ENCODE measurements around the gene NCAPH2. TPM values are rescaled to one million over a fixed set of nuclear protein-coding genes. Genes with fewer than 3 reads are reported as not detected.

The NCAPH2 gene
- total and polyA plus RNA-seq, 2 of the 13 experiments (the other 11 are each of a cell fraction or from before 2014, with no cell fraction given) = 28.1 to 64.4 TPM

GRCh38 chr22:50548040-50548920, 40.3 kb downstream of the NCAPH2 start:
- Histone ChIP-seq H3K27me3 (ENCODE audit: control insufficient read depth in 1 of 2, insufficient read depth in 2 of 2, low read length in 2 of 2) (peaks cover 3 to 30% of the 10 kb centered on the region in 2 experiments), H2AFZ (ENCODE audit: low read length) (no peak overlapping the region), H4K20me1 (ENCODE audit: insufficient read depth, low read length) (no peaks in the 10 kb centered on the region), H3K9me3 (ENCODE audit: low read length) (no peaks in the 10 kb centered on the region), H3K36me3 (replicated peaks in 1 of 2; ENCODE audit: control insufficient read depth in 1 of 2, insufficient read depth in 2 of 2, low read length in 2 of 2) (no peaks in the 10 kb centered on the region), H3K27ac (ENCODE audit: extremely low read length, insufficient read depth, low read length) (no peak overlapping the region), H3K4me3 (replicated peaks in 1 of 3; ENCODE audit: insufficient read depth in 1 of 3, low read depth in 2 of 3, low read length in 3 of 3) (no peak overlapping the region), H3K4me2 (ENCODE audit: low read depth, low read length) (no peak overlapping the region), H3K79me2 (ENCODE audit: insufficient read depth, low read length) (no peaks in the 10 kb centered on the region), H3K9ac (ENCODE audit: insufficient read depth, low read depth, low read length) (no peak overlapping the region), H3K4me1 (ENCODE audit: insufficient read depth, low read length) (peaks cover 24% of the 10 kb centered on the region)
- BruUV-seq (replicated peaks) = no TSS peak
- DNase-seq (ENCODE audit: low spot score) = no peak
- WGBS (ENCODE audit: low lambda C conversion rate) = 88% methylated on average over 24 of the region's 56 CpGs
- in situ Hi-C loops (cut with HindIII; ENCODE audit: extremely low pct_ligation_motif_present, low pct_unique_long_range_greater_than_20kb) = no loop called here
- CTCF ChIA-PET (ENCODE audit: low intra/inter-chr PET ratio, low total read pairs) = no interaction called here
- no peak for ATAC-seq
- POLR2A ChIA-PET = interaction anchor here (0.6 to 4.2 kb wide), 5 partner anchors 9 to 656 kb away, joined by 3 to 34 read pairs (median 8); partner anchors contain the start of genes SCO2 and SYCE3
- intact Hi-C loops (cut with micrococcal nuclease; ENCODE audit: unreplicated experiment) = no loop called here
- no peak for FAIRE-seq
- TF ChIP-seq ZBTB33 (CRISPR knock-in tag; IDR thresholded peaks at IDR 0.05) (peak; percentile 97), PHF20 (CRISPR knock-in tag; IDR thresholded peaks at IDR 0.05) (no peak), PAWR (CRISPR knock-in tag; IDR thresholded peaks at IDR 0.05; ENCODE audit: borderline replicate concordance) (no peak)
- TF ChIP-seq, protein P1, sequence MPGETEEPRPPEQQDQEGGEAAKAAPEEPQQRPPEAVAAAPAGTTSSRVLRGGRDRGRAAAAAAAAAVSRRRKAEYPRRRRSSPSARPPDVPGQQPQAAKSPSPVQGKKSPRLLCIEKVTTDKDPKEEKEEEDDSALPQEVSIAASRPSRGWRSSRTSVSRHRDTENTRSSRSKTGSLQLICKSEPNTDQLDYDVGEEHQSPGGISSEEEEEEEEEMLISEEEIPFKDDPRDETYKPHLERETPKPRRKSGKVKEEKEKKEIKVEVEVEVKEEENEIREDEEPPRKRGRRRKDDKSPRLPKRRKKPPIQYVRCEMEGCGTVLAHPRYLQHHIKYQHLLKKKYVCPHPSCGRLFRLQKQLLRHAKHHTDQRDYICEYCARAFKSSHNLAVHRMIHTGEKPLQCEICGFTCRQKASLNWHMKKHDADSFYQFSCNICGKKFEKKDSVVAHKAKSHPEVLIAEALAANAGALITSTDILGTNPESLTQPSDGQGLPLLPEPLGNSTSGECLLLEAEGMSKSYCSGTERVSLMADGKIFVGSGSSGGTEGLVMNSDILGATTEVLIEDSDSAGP (CRISPR knock-in tag; IDR thresholded peaks at IDR 0.05; ENCODE audit: borderline replicate concordance) = no peak

Measured in HepG2 (cell line).